ENCODE measurements around the gene KIRREL3. TPM values are rescaled to one million over a fixed set of nuclear protein-coding genes. Genes with fewer than 3 reads are reported as not detected.

Gene KIRREL3
- total and polyA plus RNA-seq, 10 donors: 0.50 to 5.4 (median 2.0) TPM

DNA sequence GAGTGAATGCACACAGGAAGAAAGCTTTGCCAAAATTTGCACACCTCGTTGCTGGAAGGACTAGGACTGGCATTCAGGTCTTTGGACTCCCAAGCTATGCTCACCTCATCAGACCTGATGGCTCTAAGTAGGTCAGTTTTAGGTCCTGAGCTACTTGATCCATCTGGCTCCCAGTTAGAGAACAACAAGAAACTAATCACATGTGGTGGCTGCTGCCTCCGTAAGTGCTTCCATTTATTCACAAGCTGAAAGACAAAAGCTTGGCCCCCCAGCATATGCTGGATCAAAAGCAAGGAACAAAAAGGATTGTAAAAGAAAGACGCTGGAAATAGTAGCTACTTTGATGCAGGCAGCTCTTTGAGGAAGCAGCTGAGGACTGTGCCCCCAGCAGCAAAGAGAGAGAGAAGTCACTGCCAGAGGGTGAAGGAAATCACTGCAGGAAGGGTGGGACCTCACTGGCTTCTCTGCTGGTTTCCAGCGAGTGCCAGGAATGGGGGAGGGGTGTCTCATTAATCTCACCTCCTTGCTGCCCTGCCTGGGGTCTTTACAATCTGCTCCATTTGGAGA lies 268.9 kb downstream of the KIRREL3 start:
- Histone ChIP-seq H3K36me3 (no peaks in the 10 kb centered on the region), H3K4me1 (peaks cover 0 to 10% (median 4%) of the 10 kb centered on the region in 6 donors), H3K4me3 (no peak overlapping the region), H3K27me3 (replicated peaks in 1 of 7) (no peaks in the 10 kb centered on the region), H3K9me3 (no peaks in the 10 kb centered on the region), H3K27ac (no peak overlapping the region)
- DNase-seq: no peak
- WGBS, 5 donors: 24 to 40% (median 31%) methylated on average over 4 of the region's 4 CpGs
- TF ChIP-seq POLR2A (IDR thresholded peaks at IDR 0.05) (no peak), POLR2AphosphoS5 (IDR thresholded peaks at IDR 0.05) (no peak)
- TF ChIP-seq, protein P1, sequence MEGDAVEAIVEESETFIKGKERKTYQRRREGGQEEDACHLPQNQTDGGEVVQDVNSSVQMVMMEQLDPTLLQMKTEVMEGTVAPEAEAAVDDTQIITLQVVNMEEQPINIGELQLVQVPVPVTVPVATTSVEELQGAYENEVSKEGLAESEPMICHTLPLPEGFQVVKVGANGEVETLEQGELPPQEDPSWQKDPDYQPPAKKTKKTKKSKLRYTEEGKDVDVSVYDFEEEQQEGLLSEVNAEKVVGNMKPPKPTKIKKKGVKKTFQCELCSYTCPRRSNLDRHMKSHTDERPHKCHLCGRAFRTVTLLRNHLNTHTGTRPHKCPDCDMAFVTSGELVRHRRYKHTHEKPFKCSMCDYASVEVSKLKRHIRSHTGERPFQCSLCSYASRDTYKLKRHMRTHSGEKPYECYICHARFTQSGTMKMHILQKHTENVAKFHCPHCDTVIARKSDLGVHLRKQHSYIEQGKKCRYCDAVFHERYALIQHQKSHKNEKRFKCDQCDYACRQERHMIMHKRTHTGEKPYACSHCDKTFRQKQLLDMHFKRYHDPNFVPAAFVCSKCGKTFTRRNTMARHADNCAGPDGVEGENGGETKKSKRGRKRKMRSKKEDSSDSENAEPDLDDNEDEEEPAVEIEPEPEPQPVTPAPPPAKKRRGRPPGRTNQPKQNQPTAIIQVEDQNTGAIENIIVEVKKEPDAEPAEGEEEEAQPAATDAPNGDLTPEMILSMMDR (IDR thresholded peaks at IDR 0.05 in 8 of 11, conservative IDR thresholded peaks at IDR 0.05 in 3 of 11): no peak
- intact Hi-C loops (cut with DNase I; ENCODE audit: low total_unique reads): no loop called here

DNA sequence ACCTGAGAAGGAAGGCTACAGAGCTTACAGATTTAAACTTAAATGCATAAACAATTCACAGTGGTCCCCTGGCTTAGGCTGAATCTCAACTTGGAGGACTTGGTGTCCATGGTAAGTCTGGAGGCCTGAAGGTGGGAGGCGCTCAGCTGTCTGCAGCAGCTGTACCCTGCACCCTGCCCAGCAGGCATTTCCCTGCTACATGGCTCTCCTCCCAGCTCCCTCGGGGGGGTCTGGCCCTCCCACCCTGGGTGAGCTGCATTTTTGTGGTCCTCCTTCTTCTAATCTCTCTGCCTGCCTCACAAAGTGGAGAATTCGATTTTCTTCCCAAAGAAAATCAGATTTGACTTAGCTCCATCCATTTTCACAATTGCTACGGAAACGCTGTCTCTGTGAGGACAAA lies 273.2 kb downstream of the KIRREL3 start:
- peaks cover 0 to 10% (median 3%) of the 10 kb centered on the region in 6 donors for H3K4me1 ChIP-seq
- H3K36me3 ChIP-seq: no peaks in the 10 kb centered on the region
- intact Hi-C loops (cut with DNase I; ENCODE audit: low total_unique reads): no loop called here
- TF ChIP-seq, protein P1 (IDR thresholded peaks at IDR 0.05 in 8 of 11, conservative IDR thresholded peaks at IDR 0.05 in 3 of 11): no peak
- TF ChIP-seq POLR2AphosphoS5 (IDR thresholded peaks at IDR 0.05) (no peak), POLR2A (IDR thresholded peaks at IDR 0.05) (no peak)
- no peaks in the 10 kb centered on the region for H3K27me3 ChIP-seq (replicated peaks in 1 of 7)
- 78 to 81% (median 79%) methylated on average over 5 of the region's 5 CpGs for WGBS, 5 donors
- no peak overlapping the region for H3K27ac ChIP-seq
- H3K4me3 ChIP-seq: no peak overlapping the region
- no peak for DNase-seq
- H3K9me3 ChIP-seq: no peaks in the 10 kb centered on the region

DNA sequence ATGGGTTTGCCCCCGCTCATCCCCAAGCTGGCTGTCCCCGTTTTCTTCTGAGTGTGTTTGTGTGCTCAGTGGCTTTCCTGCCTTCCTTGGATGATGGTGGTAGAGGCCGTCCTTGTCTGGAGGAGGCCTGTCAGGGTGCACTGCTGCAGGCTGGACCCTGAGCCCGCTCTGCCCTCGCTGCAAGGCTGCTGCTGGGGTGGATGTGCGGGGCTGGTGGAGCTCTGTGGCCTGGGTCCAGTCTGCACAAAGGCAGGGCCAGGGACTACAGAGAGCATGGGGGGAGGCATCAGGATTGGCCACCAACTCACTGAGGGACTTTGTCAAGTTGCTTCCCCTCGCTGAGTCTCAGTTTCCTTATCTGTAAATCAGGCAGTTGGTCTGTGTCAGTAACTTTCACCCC lies 275.0 kb downstream of the KIRREL3 start:
- no peak for DNase-seq
- H3K9me3 ChIP-seq: no peaks in the 10 kb centered on the region
- intact Hi-C loops (cut with DNase I; ENCODE audit: low total_unique reads): no loop called here
- no peak overlapping the region for H3K27ac ChIP-seq
- H3K4me3 ChIP-seq: no peak overlapping the region
- WGBS, 5 donors: 77 to 92% (median 85%) methylated on average over 4 to 7 of the region's 7 CpGs
- TF ChIP-seq POLR2AphosphoS5 (IDR thresholded peaks at IDR 0.05): no peak
- no peak for TF ChIP-seq POLR2A (IDR thresholded peaks at IDR 0.05)
- TF ChIP-seq, protein P1 (IDR thresholded peaks at IDR 0.05 in 8 of 11, conservative IDR thresholded peaks at IDR 0.05 in 3 of 11): no peak
- H3K27me3 ChIP-seq (replicated peaks in 1 of 7): peaks cover 0 to 4% (median 0%) of the 10 kb centered on the region in 7 donors
- no peaks in the 10 kb centered on the region for H3K36me3 ChIP-seq
- H3K4me1 ChIP-seq: peaks cover 0 to 5% (median 0%) of the 10 kb centered on the region in 6 donors

DNA sequence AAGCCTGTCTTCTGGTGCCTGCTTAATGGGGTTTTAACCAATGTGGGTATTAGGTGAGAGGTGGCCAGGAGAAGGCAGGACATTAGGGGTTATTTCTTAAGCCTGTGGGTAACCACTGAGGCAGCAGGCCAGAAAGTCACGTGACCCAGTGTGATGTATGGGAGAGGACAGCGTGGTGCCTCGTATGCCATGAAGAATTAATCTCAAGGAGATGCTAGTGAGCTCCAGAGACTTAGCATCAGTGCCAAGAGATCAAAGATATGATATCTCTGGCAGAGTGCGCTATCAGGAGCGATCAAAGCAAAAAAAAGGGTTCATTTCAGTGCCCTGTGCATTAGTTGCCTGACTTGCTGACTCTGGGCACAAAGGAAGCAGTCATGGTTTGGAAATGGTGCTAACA lies 275.5 kb downstream of the KIRREL3 start:
- intact Hi-C loops (cut with DNase I; ENCODE audit: low total_unique reads): no loop called here
- no peak overlapping the region for H3K4me3 ChIP-seq
- H3K4me1 ChIP-seq: peaks cover 0 to 5% (median 0%) of the 10 kb centered on the region in 6 donors
- TF ChIP-seq, protein P1 (IDR thresholded peaks at IDR 0.05 in 8 of 11, conservative IDR thresholded peaks at IDR 0.05 in 3 of 11): no peak
- no peak for TF ChIP-seq POLR2AphosphoS5 (IDR thresholded peaks at IDR 0.05)
- H3K27me3 ChIP-seq (replicated peaks in 1 of 7): peaks cover 0 to 4% (median 0%) of the 10 kb centered on the region in 7 donors
- WGBS, 5 donors: 82 to 88% (median 83%) methylated on average over 5 of the region's 5 CpGs
- no peaks in the 10 kb centered on the region for H3K36me3 ChIP-seq
- no peak for DNase-seq
- no peak overlapping the region for H3K27ac ChIP-seq
- H3K9me3 ChIP-seq: no peaks in the 10 kb centered on the region
